HUDEP-2 (cell line): ENCODE measurements around the gene SPNS1.
"Not testable (repeated sequence)": the region's sequence is repeated elsewhere in the genome, so short reads cannot be mapped to it uniquely, and the experiment has no call there.

Source experiments
- DNase-seq, 76 experiments: peaks; one replicate each; lab custom pipeline; 2025; ENCODE audit not compliant: unreplicated experiment in 76 of 76; lab: John Stamatoyannopoulos, UW

Gene SPNS1, protein sequence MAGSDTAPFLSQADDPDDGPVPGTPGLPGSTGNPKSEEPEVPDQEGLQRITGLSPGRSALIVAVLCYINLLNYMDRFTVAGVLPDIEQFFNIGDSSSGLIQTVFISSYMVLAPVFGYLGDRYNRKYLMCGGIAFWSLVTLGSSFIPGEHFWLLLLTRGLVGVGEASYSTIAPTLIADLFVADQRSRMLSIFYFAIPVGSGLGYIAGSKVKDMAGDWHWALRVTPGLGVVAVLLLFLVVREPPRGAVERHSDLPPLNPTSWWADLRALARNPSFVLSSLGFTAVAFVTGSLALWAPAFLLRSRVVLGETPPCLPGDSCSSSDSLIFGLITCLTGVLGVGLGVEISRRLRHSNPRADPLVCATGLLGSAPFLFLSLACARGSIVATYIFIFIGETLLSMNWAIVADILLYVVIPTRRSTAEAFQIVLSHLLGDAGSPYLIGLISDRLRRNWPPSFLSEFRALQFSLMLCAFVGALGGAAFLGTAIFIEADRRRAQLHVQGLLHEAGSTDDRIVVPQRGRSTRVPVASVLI

DNA sequence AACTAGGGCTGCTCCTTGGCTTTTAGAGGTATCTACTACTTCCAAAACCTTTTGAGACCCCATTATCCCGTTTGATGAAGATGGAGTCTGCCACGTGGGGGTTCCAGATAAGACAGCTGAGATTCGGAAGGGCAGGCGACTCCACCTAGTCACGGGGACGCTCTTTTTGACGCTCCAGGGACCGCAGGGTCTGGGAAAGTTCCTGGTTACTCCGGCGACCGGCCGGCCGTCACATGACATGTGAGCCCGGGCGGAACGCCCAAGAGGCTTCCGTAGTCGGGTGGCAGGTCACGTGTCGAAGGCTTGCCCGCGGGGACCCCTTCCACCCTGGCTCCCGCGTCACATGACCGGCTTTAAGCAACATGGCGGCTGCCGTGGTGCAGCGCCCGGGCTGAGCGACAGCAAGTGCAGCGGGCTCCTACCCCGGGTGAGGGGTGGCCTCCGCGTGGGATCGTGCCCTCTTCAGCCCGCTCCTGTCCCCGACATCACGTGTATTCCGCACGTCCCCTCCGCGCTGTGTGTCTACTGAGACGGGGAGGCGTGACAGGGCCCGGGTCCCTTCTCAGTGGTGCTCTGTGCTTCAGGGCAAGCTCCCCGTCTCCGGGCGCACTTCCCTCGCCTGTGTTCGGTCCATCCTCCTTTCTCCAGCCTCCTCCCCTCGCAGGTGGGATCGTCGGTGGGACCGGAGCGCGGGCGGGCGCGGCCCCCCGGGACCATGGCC lies at the start of gene SPNS1:
SPNS1 (plus strand) TSS at position 342 of the 721 bp plus-strand sequence; CDS start at position 716, 374 bp downstream.
- DNase-seq = peak; percentile 27 to 96 (median 93)

DNA sequence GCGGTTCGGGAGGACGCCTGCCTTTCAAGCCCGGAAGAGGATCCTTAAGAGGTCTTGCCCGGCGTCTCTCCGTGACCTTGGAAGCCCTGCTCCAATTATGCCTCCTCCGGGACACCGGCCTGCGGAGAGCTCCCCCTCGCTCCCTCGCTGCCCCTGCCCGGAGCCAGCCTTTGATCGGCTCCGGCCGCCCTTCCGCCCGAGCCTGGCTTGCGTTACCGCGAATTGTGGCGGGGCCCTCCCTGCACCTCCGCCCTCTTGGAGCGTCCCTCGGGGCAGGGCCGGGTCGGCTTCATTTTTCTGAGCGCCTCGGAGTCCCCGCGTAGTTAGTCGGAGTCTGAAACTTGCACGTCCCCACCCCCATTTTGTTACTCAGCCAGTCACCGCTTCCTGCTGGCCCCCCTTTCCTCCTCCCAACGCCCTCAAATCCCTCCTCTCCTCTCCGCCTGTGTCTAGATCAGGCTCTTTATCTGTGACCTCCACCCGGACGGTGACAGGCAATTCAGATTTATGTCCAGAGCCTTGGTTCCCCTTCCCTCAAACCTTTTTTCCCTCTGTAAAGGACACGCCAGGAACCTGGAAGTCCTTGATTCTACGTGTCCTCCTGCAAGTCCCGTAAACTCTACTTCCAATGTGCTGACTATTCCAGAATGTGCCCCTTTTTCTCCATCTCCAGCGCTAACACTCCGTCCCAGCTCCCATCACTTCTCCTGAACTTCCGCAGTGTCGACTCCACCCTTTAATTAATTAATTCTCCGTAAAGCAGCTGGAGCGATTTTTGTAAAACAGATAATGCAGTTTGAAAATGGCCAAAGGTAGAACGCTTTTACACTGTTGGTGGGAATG lies 49.0 kb upstream of the SPNS1 start:
- DNase-seq = peak in 72 of 76 experiments; percentile 18 to 88 (median 61)

DNA sequence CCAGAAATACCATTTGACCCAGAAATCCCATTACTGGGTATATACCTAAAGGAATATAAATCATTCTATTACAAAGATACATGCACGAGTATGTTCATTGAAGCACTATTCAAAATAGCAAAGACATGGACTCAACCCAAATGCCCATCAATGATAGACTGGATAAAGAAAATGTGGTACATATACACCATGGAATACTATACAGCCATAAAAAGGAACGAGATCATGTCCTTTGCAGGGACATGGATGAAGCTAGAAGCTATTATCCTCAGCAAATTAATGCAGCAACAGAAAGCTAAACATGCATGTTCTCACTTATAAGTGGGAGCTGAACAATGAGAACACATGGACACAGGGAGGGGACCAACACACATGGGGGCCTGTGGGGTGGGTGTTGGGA lies 48.3 kb upstream of the SPNS1 start:
- not testable (repeated sequence) for DNase-seq

DNA sequence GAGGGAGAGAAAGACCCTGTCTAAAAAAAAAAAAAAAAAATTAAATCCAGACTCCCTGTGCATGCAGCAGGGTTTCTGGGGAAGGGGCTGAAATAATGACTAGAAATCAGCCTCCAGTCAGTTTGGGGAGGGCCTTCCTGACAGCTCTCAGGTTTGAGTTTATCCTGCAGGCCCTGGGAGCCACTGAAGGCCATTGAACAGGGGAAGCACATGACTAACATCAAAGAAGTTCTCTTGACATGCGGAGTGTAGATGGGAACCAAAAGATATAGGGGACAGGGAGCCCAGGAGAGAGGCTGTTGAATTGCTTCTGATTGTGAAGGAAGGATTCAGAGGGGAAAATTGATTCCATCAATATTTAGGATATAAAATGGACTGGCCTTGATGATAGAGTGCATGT lies 46.8 kb upstream of the SPNS1 start:
- no peak for DNase-seq

DNA sequence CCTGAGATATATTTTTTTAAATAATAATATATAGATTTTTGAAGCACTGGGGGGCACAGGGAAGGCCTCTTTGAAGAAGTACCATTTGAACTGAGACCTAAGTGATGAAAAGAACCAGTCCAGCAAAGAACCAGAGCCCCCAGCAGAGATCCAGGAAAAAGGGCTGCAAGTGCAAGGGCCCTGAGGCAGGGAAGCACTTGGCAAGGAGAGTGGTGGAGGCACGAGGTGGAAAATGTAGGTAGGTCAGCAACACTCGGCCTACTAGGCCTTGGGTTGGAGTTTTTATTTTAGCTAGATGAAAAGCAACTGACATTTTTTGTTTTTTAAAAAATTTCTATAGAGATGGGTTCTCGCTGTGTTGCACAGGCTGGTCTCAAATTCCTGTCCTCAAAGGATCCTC lies 44.4 kb upstream of the SPNS1 start:
- DNase-seq = no peak

DNA sequence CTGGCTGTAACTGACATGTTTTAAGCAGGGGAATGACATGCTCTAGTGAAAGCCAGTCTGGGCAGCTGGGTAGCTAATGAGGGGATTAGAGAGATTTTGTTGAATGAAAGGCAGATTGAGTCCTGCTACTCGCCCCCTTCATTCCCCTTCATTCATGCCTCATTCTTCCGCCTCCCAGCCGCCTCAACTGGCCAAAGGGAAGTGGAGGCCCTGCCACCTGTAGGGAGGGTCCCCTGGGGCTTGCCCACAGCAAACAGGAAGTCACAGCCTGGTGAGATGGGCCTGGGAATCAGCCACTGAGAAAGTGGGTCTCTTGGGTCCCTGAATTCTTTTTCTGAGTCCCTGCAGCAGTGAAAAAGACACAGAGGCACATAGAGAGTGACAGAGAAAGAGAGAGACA lies 43.9 kb upstream of the SPNS1 start:
- DNase-seq = no peak

DNA sequence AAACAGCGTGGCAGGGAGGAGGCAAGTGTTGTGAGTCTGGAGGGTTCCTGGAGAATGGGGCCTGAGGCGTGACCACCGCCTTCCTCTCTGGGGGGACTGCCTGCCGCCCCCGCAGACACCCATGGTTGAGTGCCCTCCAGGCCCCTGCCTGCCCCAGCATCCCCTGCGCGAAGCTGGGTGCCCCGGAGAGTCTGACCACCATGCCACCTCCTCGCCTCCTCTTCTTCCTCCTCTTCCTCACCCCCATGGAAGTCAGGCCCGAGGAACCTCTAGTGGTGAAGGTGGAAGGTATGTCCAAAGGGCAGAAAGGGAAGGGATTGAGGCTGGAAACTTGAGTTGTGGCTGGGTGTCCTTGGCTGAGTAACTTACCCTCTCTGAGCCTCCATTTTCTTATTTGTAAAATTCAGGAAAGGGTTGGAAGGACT lies 42.8 kb upstream of the SPNS1 start, which contains the start of gene CD19:
CD19 (plus strand) TSS at position 171 of the 425 bp plus-strand sequence; CDS start at position 201, 30 bp downstream.
- DNase-seq = no peak

DNA sequence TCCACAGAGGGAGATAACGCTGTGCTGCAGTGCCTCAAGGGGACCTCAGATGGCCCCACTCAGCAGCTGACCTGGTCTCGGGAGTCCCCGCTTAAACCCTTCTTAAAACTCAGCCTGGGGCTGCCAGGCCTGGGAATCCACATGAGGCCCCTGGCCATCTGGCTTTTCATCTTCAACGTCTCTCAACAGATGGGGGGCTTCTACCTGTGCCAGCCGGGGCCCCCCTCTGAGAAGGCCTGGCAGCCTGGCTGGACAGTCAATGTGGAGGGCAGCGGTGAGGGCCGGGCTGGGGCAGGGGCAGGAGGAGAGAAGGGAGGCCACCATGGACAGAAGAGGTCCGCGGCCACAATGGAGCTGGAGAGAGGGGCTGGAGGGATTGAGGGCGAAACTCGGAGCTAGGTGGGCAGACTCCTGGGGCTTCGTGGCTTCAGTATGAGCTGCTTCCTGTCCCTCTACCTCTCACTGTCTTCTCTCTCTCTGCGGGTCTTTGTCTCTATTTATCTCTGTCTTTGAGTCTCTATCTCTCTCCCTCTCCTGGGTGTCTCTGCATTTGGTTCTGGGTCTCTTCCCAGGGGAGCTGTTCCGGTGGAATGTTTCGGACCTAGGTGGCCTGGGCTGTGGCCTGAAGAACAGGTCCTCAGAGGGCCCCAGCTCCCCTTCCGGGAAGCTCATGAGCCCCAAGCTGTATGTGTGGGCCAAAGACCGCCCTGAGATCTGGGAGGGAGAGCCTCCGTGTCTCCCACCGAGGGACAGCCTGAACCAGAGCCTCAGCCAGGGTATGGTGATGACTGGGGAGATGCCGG lies 42.0 kb upstream of the SPNS1 start:
- DNase-seq = no peak

DNA sequence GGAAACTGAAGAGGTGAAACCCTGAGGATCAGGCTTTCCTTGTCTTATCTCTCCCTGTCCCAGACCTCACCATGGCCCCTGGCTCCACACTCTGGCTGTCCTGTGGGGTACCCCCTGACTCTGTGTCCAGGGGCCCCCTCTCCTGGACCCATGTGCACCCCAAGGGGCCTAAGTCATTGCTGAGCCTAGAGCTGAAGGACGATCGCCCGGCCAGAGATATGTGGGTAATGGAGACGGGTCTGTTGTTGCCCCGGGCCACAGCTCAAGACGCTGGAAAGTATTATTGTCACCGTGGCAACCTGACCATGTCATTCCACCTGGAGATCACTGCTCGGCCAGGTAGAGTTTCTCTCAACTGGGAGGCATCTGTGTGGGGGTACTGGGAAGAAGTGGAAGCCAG lies 41.4 kb upstream of the SPNS1 start:
- no peak for DNase-seq

DNA sequence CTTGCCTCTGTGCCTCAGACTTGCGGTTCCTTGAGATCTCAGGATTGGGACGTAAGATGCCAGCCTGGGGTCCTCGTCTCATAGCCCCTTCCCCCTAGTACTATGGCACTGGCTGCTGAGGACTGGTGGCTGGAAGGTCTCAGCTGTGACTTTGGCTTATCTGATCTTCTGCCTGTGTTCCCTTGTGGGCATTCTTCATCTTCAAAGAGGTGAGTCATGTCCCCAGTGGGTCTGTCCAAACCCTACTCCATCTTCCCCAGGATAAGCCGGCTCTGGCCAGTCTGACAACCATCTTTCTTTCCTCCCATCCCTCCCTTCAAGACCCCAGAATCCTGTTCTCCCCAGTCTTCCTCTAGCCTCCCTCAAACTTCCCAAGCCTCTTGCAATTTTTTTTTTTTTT lies 39.2 kb upstream of the SPNS1 start:
- DNase-seq = no peak

DNA sequence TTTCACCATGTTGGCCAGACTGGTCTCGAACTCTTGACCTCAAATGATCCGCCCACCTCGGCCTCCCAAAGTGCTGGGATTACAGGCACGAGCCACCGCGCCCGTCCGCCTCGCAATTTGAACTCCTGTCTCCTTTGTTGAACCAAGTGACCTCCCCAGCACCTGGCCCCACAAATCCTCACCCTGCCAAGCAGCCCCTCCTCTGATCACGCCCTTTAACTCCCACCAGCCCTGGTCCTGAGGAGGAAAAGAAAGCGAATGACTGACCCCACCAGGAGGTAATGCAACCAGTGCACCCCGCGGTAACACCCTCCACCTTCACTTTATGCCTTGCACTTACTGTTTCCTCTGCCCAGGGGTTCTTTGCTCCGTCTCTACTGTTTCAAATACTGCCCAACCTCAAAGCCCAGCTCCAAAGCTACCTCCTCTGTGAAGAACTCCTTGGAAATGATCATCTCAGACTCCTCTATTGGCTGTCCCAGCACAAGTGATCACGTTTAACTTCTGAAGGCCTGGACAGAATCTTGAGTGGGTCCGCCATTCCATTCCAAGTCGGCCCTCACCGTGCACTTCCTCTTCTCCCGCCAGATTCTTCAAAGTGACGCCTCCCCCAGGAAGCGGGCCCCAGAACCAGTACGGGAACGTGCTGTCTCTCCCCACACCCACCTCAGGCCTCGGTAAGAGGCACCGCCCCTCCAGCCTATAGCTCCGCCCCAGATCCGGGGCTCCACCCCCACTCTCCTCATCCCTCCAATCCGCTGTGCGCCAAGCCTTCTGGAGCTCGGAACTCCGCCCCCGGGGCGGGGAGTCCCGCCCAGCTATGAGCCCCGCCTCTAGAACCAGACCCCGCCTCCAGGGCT lies 38.4 kb upstream of the SPNS1 start:
- DNase-seq = peak in 75 of 76 experiments; percentile 9 to 95 (median 79)

DNA sequence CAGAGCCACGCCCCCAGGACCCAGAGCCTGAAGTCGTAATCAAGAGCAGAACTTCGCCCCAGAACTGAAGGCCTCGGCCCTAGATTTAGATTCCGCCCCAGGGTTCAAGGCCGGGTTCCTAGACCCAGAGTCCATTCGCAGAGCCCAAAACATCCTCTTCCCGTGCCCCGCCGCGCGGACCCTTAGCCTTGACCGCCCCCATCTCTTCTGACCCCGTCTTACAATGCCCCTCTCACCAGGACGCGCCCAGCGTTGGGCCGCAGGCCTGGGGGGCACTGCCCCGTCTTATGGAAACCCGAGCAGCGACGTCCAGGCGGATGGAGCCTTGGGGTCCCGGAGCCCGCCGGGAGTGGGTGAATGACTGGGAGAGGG lies 37.8 kb upstream of the SPNS1 start:
- no peak for DNase-seq

DNA sequence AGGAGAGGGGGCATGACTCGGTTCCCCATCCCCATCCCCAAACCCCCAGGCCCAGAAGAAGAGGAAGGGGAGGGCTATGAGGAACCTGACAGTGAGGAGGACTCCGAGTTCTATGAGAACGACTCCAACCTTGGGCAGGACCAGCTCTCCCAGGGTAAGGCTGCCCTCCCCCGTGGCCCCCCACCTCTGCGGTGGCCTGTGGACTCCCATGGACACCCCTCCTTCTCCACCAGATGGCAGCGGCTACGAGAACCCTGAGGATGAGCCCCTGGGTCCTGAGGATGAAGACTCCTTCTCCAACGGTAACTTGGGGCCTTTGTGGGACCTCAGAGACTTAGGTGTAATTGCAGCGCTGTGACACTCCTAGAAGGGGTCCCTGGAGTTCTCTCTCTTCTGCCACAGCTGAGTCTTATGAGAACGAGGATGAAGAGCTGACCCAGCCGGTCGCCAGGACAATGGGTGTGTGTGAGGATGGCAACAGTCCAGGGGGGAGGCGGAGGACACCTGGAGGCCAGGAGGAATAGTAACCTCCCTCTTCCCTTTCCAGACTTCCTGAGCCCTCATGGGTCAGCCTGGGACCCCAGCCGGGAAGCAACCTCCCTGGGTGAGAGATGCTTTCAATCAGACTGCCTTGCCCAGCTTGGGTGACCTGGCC lies 37.2 kb upstream of the SPNS1 start:
- DNase-seq = no peak

DNA sequence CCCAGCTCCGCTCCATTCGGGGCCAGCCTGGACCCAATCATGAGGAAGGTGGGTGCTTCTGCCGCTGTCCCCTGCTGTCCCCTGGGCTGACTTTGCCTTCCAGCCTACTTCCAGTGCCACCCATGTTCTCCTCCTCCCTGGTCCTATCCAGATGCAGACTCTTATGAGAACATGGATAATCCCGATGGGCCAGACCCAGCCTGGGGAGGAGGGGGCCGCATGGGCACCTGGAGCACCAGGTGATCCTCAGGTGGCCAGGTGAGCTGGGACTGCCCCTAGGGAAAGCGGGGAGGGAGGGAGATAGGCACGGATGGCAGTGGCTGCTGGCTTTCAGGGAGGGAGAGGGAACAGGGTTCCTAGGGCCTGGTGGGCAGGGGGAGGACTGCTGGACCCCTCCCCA lies 35.9 kb upstream of the SPNS1 start:
- no peak for DNase-seq

DNA sequence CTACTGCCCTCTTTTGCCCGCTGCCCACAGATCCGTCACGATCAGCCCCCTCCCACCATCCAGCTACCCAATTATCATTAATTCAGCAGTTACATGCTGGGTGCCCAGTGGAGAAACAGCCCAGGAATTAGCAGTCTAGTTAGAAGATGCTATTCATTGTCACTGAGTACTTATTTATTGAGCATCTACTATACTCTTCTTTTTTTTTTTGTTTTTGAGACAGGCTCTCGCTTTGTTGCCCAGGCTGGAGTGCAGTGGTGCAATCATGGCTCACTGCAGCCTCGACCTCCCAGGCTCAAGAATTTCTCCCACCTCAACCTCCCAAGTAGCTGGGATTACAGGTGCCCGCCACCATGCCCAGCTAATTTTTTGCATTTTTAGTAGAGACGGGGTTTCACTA lies 34.8 kb upstream of the SPNS1 start:
- DNase-seq = not testable (repeated sequence)

DNA sequence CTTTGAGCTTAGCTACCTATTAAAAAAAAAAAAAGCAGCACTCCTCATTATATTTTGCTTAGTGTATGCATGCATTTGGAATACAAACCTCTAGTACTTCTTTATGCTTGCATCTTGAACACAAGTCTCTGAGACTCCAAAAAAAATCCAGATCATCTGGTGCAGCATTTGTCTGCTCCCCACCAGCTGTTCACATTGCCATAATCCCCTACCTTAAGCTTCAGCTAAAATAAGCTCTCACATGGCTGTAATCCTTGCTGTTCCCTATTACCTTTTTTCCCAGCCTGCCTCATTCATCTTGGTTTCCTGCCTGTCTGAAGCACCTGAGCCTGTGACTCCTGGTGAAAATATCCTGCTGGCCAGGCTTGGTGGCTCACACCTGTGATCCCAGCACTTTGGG lies 31.3 kb upstream of the SPNS1 start:
- no peak for DNase-seq

DNA sequence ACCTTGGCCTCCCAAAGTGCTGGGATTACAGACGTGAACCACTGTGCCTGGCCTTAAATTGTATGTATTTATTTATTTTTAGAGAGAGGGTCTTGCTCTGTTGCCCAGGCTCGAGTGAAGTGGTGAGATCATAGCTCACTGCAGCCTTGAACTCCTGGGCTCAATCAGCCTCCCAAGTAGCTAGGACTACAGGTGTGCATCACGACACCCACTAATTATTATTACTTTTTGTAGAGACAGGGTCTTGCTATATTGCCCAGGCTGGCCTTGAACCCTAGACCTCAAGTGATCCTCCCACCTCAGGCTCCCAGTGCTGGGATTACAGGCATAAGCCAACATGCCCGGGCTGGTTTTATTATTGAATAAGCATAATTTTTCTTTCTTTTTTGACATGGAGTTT lies 27.9 kb upstream of the SPNS1 start:
- DNase-seq = no peak

DNA sequence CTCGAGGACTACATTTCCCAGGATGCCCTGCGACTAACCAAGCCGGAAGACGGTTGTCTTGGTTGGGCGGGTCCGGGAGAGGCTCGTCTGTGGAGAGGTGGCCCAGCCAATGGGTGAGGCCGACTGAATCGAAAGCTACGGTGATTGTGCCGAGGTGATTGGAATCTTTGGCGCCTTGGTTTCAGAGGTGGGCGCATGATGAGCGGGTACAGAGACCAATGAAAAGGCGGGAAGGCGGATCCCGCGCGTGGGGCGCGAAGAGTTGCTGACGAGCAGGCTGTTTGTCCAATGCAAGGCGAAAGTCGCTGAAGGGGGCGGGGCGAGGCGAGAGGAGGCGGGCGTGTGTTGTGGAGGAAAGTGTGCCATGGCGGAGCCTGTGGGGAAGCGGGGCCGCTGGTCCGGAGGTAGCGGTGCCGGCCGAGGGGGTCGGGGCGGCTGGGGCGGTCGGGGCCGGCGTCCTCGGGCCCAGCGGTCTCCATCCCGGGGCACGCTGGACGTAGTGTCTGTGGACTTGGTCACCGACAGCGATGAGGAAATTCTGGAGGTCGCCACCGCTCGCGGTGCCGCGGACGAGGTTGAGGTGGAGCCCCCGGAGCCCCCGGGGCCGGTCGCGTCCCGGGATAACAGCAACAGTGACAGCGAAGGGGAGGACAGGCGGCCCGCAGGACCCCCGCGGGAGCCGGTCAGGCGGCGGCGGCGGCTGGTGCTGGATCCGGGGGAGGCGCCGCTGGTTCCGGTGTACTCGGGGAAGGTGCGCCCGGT lies 23.7 kb upstream of the SPNS1 start, which contains the start of gene NFATC2IP:
NFATC2IP (plus strand) TSS at position 290 of the 762 bp plus-strand sequence; CDS start at position 365, 75 bp downstream.
- DNase-seq = peak; percentile 53 to 100 (median 99)
